Right atrium auricular region (tissue), 2 donors: Measurements from ENCODE around the gene GRIK4. TPM values are rescaled to one million over a fixed set of nuclear protein-coding genes. Genes with fewer than 3 reads are reported as not detected.

Experiments
- DNase-seq: peaks from one replicate; pipeline ENCODE4 v3.0.0-alpha.2; 2019; ENCODE audit warnings: low spot score
- H3K27ac ChIP-seq, 2 donors: fragments of 200-600 bp; sonication (generic); 1 replicate in 1 of 2; 2 replicates in 1 of 2; pipeline ENCODE4 v1.5.1; 2016 to 2019
- H3K27me3 ChIP-seq, 2 donors: fragments of 200-600 bp; sonication (generic); one replicate each; pipeline versions ENCODE4 v1.5.1 to v1.6.0; 2017 to 2019
- H3K36me3 ChIP-seq: fragments of 200-600 bp; sonication (generic); one replicate; pipeline ENCODE4 v1.5.1; 2016
- H3K4me1 ChIP-seq, 2 donors: fragments of 200-600 bp; sonication (generic); one replicate each; pipeline versions ENCODE4 v1.5.1 to v1.6.0; 2017 to 2019
- H3K4me3 ChIP-seq, 2 donors: fragments of 200-600 bp; sonication (generic); 1 replicate in 1 of 2; 2 replicates in 1 of 2; pipeline ENCODE4 v1.5.1; 2017 to 2019; ENCODE audit warnings: mild to moderate bottlenecking in 1 of 2, moderate library complexity in 1 of 2
- H3K9me3 ChIP-seq, 2 donors: fragments of 200-600 bp; sonication (generic); one replicate each; pipeline ENCODE4 v1.5.1; 2019
- total RNA-seq, 2 donors: library from RNA; depleted of rRNA; stranded (reverse); fragments of >200 nt; gene quantifications; one replicate each; pipeline ENCODE4 v1.1.0, GENCODE V29; 2016
- TF ChIP-seq, protein P1 (sequence below), 2 donors: fragments of 200-600 bp; sonication (generic); IDR thresholded peaks; one replicate each; pipeline ENCODE4 v1.5.1; 2019; ENCODE audit warnings: antibody characterized with exemption in 2 of 2

The GRIK4 gene
- total RNA-seq, 2 donors from 2014 or later: 0.04 to 0.30 TPM

- no peaks in the 10 kb centered on the region for H3K27me3 ChIP-seq
- TF ChIP-seq, protein P1, sequence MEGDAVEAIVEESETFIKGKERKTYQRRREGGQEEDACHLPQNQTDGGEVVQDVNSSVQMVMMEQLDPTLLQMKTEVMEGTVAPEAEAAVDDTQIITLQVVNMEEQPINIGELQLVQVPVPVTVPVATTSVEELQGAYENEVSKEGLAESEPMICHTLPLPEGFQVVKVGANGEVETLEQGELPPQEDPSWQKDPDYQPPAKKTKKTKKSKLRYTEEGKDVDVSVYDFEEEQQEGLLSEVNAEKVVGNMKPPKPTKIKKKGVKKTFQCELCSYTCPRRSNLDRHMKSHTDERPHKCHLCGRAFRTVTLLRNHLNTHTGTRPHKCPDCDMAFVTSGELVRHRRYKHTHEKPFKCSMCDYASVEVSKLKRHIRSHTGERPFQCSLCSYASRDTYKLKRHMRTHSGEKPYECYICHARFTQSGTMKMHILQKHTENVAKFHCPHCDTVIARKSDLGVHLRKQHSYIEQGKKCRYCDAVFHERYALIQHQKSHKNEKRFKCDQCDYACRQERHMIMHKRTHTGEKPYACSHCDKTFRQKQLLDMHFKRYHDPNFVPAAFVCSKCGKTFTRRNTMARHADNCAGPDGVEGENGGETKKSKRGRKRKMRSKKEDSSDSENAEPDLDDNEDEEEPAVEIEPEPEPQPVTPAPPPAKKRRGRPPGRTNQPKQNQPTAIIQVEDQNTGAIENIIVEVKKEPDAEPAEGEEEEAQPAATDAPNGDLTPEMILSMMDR (IDR thresholded peaks at IDR 0.05): no peak
These were observed 285.6 kb downstream of the GRIK4 start for GRCh38 chr11:120797143-120797542.

DNA sequence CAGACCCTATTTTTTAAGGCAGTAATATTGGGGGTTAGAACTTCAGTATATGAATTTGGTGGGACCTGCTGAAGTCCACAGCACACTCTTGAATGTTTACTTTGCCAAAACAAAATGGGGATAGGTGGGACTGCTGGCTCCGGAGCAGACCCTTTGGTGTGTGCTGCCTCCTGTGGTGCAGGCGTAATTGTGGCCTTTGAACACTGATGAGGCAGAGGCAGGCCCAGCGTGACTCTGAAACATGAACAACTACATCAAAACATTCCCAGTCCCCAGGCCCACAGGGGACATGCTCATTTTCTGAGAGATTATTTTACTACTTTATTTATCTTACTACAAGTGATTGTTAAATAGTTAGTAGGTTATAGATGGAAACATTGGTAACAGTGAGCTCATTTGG, 287.3 kb downstream of the GRIK4 start:
- no peak overlapping the region for H3K27ac ChIP-seq
- H3K4me3 ChIP-seq: no peak overlapping the region
- no peak for DNase-seq
- H3K36me3 ChIP-seq: no peaks in the 10 kb centered on the region
- no peaks in the 10 kb centered on the region for H3K4me1 ChIP-seq
- no peaks in the 10 kb centered on the region for H3K9me3 ChIP-seq
- TF ChIP-seq, protein P1 (IDR thresholded peaks at IDR 0.05): no peak
- no peaks in the 10 kb centered on the region for H3K27me3 ChIP-seq

More at GRCh38 chr11:120797143-120797542, 285.6 kb downstream of the GRIK4 start:
- Histone ChIP-seq H3K4me3 (no peak overlapping the region), H3K27ac (no peak overlapping the region), H3K4me1 (no peaks in the 10 kb centered on the region), H3K9me3 (no peaks in the 10 kb centered on the region), H3K36me3 (no peaks in the 10 kb centered on the region)
- no peak for DNase-seq

DNA sequence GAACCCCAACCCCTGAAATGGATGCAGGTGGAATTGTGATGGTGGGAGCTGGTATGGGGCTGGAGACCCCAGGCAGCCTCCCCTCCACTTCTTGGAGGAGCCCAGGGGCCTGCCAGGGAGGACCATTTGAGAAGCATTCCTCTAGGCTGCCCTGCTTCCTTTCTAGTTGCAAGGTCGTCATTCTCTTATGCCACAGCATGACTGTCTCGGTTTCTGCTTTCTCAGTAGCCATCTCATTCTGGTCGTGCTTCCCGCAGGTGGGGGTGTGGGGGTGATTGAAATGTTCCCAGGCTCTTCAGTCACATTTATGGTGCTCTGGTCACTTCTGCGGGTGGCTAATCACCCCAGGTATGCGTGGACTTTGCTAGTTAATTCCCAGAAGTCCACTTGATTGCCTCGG, 288.7 kb downstream of the GRIK4 start:
- Histone ChIP-seq H3K4me1 (no peaks in the 10 kb centered on the region), H3K4me3 (no peak overlapping the region), H3K27ac (no peak overlapping the region), H3K9me3 (no peaks in the 10 kb centered on the region), H3K27me3 (no peaks in the 10 kb centered on the region), H3K36me3 (no peaks in the 10 kb centered on the region)
- TF ChIP-seq, protein P1 (IDR thresholded peaks at IDR 0.05): no peak
- no peak for DNase-seq

- Histone ChIP-seq H3K27me3 (no peaks in the 10 kb centered on the region), H3K4me1 (no peaks in the 10 kb centered on the region), H3K9me3 (no peaks in the 10 kb centered on the region), H3K4me3 (no peak overlapping the region), H3K27ac (no peak overlapping the region), H3K36me3 (no peaks in the 10 kb centered on the region)
- peak; percentile 71 for DNase-seq
- TF ChIP-seq, protein P1 (IDR thresholded peaks at IDR 0.05): peak; percentile 82 to 92
These were observed 290.5 kb downstream of the GRIK4 start for GRCh38 chr11:120801801-120802689.

DNA sequence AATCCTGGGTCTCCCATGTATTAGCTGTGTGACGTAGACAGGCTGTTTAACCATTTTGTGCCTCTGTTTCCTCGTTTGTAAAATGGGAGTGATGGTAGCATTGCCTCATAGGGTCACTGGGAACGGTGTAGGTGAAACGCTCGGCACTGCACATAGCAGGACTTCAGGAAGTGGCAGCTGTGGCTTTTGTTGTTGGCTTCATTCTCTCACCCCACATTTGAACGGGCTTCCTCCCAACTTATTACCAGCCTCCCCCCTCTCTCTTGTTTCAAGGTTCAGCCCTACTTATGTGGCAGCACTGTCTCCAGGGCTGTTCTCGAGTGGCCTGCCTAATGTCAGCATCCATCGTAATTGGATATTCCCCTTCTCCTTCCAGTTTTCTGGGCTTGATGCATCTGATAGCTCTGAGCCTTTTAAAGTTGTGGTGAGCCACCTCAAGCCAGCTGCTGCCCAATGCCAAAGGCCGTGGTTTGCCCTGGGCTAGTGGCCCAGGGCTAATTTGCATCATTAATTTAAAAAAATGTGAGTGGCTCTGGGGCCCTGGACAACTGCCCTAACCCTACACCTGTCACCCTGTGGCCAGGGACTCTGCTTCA, 294.5 kb downstream of the GRIK4 start:
- no peaks in the 10 kb centered on the region for H3K9me3 ChIP-seq
- H3K36me3 ChIP-seq: no peaks in the 10 kb centered on the region
- H3K4me1 ChIP-seq: no peaks in the 10 kb centered on the region
- no peaks in the 10 kb centered on the region for H3K27me3 ChIP-seq
- H3K27ac ChIP-seq: no peak overlapping the region
- TF ChIP-seq, protein P1 (IDR thresholded peaks at IDR 0.05): no peak
- H3K4me3 ChIP-seq: no peak overlapping the region
- DNase-seq: no peak
